HL-60 (cell line): Measurements from ENCODE around the gene REEP3.

ENCODE experiments used
- GABPA ChIP-seq: IDR thresholded peaks from 2 replicates; pipeline ENCODE4 v1.6.1; 2012; ENCODE audit warnings: low read depth
- POLR2AphosphoS5 ChIP-seq: IDR thresholded peaks from 2 replicates; pipeline ENCODE4 v1.6.1; 2012; ENCODE audit warnings: low read depth
- SPI1 ChIP-seq: IDR thresholded peaks from 2 replicates; pipeline ENCODE4 v1.6.1; 2012; ENCODE audit warnings: low read depth, mild to moderate bottlenecking, borderline replicate concordance
- TF ChIP-seq, protein P1 (sequence below): IDR thresholded peaks from one replicate; pipeline ENCODE4 v1.5.1; 2011; ENCODE audit warnings: low read length, control low read depth, inconsistent platforms; ENCODE audit not compliant: insufficient read depth
- TF ChIP-seq, protein P2 (sequence below): IDR thresholded peaks from 2 replicates; pipeline ENCODE4 v1.6.1; 2012; ENCODE audit warnings: low read depth; ENCODE audit not compliant: insufficient replicate concordance

DNA sequence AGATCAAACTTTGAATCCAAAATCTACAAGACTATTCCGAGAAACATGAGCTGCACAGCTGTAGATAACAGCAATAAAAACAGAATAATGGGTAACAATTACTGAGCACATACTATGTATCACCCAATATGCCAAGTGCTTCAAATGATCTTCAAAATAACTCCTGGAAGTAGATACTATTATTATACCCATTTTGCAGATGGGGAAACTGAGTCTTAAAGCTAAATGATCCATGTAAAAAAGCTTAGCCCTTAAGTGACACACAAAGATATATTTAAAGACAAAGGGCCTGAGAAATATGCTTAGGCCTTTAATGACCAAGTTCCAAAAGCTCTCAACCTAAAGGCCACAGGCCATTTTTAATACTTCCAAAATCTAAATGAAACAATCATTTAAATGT lies 18.4 kb upstream of the REEP3 start:
- TF ChIP-seq, protein P1, sequence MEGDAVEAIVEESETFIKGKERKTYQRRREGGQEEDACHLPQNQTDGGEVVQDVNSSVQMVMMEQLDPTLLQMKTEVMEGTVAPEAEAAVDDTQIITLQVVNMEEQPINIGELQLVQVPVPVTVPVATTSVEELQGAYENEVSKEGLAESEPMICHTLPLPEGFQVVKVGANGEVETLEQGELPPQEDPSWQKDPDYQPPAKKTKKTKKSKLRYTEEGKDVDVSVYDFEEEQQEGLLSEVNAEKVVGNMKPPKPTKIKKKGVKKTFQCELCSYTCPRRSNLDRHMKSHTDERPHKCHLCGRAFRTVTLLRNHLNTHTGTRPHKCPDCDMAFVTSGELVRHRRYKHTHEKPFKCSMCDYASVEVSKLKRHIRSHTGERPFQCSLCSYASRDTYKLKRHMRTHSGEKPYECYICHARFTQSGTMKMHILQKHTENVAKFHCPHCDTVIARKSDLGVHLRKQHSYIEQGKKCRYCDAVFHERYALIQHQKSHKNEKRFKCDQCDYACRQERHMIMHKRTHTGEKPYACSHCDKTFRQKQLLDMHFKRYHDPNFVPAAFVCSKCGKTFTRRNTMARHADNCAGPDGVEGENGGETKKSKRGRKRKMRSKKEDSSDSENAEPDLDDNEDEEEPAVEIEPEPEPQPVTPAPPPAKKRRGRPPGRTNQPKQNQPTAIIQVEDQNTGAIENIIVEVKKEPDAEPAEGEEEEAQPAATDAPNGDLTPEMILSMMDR, result no peak
- TF ChIP-seq, protein P2, sequence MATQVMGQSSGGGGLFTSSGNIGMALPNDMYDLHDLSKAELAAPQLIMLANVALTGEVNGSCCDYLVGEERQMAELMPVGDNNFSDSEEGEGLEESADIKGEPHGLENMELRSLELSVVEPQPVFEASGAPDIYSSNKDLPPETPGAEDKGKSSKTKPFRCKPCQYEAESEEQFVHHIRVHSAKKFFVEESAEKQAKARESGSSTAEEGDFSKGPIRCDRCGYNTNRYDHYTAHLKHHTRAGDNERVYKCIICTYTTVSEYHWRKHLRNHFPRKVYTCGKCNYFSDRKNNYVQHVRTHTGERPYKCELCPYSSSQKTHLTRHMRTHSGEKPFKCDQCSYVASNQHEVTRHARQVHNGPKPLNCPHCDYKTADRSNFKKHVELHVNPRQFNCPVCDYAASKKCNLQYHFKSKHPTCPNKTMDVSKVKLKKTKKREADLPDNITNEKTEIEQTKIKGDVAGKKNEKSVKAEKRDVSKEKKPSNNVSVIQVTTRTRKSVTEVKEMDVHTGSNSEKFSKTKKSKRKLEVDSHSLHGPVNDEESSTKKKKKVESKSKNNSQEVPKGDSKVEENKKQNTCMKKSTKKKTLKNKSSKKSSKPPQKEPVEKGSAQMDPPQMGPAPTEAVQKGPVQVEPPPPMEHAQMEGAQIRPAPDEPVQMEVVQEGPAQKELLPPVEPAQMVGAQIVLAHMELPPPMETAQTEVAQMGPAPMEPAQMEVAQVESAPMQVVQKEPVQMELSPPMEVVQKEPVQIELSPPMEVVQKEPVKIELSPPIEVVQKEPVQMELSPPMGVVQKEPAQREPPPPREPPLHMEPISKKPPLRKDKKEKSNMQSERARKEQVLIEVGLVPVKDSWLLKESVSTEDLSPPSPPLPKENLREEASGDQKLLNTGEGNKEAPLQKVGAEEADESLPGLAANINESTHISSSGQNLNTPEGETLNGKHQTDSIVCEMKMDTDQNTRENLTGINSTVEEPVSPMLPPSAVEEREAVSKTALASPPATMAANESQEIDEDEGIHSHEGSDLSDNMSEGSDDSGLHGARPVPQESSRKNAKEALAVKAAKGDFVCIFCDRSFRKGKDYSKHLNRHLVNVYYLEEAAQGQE, result no peak
- no peak for TF ChIP-seq GABPA
- no peak for TF ChIP-seq POLR2AphosphoS5
- TF ChIP-seq SPI1, result no peak
